HG03432 (cell line): ENCODE measurements around the gene GPR62.

Experiments
- ATAC-seq: cut with Tn5 transposase; IDR thresholded peaks from one replicate; pipeline ENCODE4 v1.9.1; 2021; ENCODE audit warnings: mild to moderate bottlenecking, moderate library complexity; ENCODE audit not compliant: unreplicated experiment

Gene GPR62

GRCh38 chr3:51937611-51938450, 17.4 kb upstream of the GPR62 start:
- no peak for ATAC-seq

- ATAC-seq, result no peak
Measured at GRCh38 chr3:51938780-51939425, 16.3 kb upstream of the GPR62 start.

- ATAC-seq, result no peak
Measured at GRCh38 chr3:51940648-51941462, 14.3 kb upstream of the GPR62 start.

GRCh38 chr3:51941463-51941797, 13.8 kb upstream of the GPR62 start:
- no peak for ATAC-seq

GRCh38 chr3:51941798-51942602, 13.2 kb upstream of the GPR62 start, which contains the start of the genes PARP3 and RRP9:
TSS of gene PARP3 (plus strand) at chr3:51942363. CDS start at chr3:51943356, 993 bp downstream.
TSS of gene RRP9 (minus strand) at chr3:51941904. CDS start at chr3:51941867, 37 bp downstream.
- peak; percentile 87 for ATAC-seq

GRCh38 chr3:51942603-51943450, 12.4 kb upstream of the GPR62 start:
- peak; percentile 27 for ATAC-seq

GRCh38 chr3:51943451-51944391, 11.5 kb upstream of the GPR62 start:
- no peak for ATAC-seq

GRCh38 chr3:51944451-51945021, 10.6 kb upstream of the GPR62 start:
- no peak for ATAC-seq

- no peak for ATAC-seq
Measured at GRCh38 chr3:51945031-51945840, 9.9 kb upstream of the GPR62 start.

- no peak for ATAC-seq
Measured at GRCh38 chr3:51945926-51946705, 9.1 kb upstream of the GPR62 start.

GRCh38 chr3:51946796-51947195, 8.4 kb upstream of the GPR62 start:
- ATAC-seq, result no peak

GRCh38 chr3:51947215-51947900, 7.8 kb upstream of the GPR62 start:
- ATAC-seq, result no peak

GRCh38 chr3:51948016-51948580, 7.1 kb upstream of the GPR62 start:
- ATAC-seq, result no peak

- ATAC-seq, result no peak
Measured at GRCh38 chr3:51949121-51949520, 6.1 kb upstream of the GPR62 start.

GRCh38 chr3:51950899-51951298, 4.3 kb upstream of the GPR62 start:
- no peak for ATAC-seq

- ATAC-seq, result no peak
Measured at GRCh38 chr3:51953445-51953844, 1.7 kb upstream of the GPR62 start.
